GM23248 (cell line): ENCODE data around the gene KRTAP4-8. TPM values are rescaled to one million over a fixed set of nuclear protein-coding genes. Genes with fewer than 3 reads are reported as not detected.
"Not testable (repeated sequence)": the region's sequence is repeated elsewhere in the genome, so short reads cannot be mapped to it uniquely, and the experiment has no call there.

Experiments used
- DNase-seq: peaks from one replicate; pipeline ENCODE4 v3.0.0-alpha.2; 2015
- H2AFZ ChIP-seq: fragments of 200-600 bp; sonication (generic); 2 replicates; pipeline ENCODE4 v1.6.1; 2016; ENCODE audit warnings: antibody characterized with exemption
- H3F3A ChIP-seq: fragments of 200-600 bp; sonication (generic); 2 replicates; pipeline ENCODE4 v1.6.1; 2016; ENCODE audit warnings: mild to moderate bottlenecking, antibody characterized with exemption, mixed run types; ENCODE audit not compliant: insufficient read depth
- H3K27ac ChIP-seq: fragments of 200-600 bp; sonication (generic); 2 replicates; pipeline ENCODE4 v1.5.1; 2016; ENCODE audit warnings: mild to moderate bottlenecking
- H3K27me3 ChIP-seq: fragments of 200-600 bp; sonication (generic); replicated peaks from 2 replicates; pipeline ENCODE4 v1.6.1; 2016; ENCODE audit warnings: mild to moderate bottlenecking; ENCODE audit not compliant: insufficient read depth
- H3K36me3 ChIP-seq: fragments of 200-600 bp; sonication (generic); 2 replicates; pipeline ENCODE4 v1.6.1; 2016; ENCODE audit warnings: low read depth, mild to moderate bottlenecking
- H3K4me1 ChIP-seq: fragments of 200-600 bp; sonication (generic); 2 replicates; pipeline ENCODE4 v1.6.1; 2016; ENCODE audit warnings: mild to moderate bottlenecking; ENCODE audit not compliant: insufficient read depth
- H3K4me2 ChIP-seq: fragments of 200-600 bp; sonication (generic); one replicate; pipeline ENCODE4 v1.6.1; 2016; ENCODE audit warnings: mild to moderate bottlenecking; ENCODE audit not compliant: unreplicated experiment
- H3K4me3 ChIP-seq: fragments of 200-600 bp; sonication (generic); 2 replicates; pipeline ENCODE4 v1.5.1; 2016; ENCODE audit warnings: mild to moderate bottlenecking
- H3K79me2 ChIP-seq: fragments of 200-600 bp; sonication (generic); 2 replicates; pipeline ENCODE4 v1.6.1; 2016; ENCODE audit warnings: mild to moderate bottlenecking; ENCODE audit not compliant: insufficient read depth
- H3K9ac ChIP-seq: fragments of 200-600 bp; sonication (generic); 2 replicates; pipeline ENCODE4 v1.6.1; 2016; ENCODE audit warnings: mild to moderate bottlenecking
- H3K9me2 ChIP-seq: fragments of 200-600 bp; sonication (generic); 2 replicates; pipeline ENCODE4 v1.6.1; 2016; ENCODE audit warnings: mixed run types, mild to moderate bottlenecking, moderate library complexity; ENCODE audit not compliant: insufficient read depth
- H3K9me3 ChIP-seq: fragments of 200-600 bp; sonication (generic); one replicate; pipeline ENCODE4 v1.6.1; 2017; ENCODE audit warnings: low read depth
- H4K20me1 ChIP-seq: fragments of 200-600 bp; sonication (generic); 2 replicates; pipeline ENCODE4 v1.6.0; 2016; ENCODE audit not compliant: insufficient read depth
- EZH2 ChIP-seq: fragments of 200-600 bp; sonication (generic); IDR thresholded peaks from 2 replicates; pipeline ENCODE4 v1.6.1; 2018; ENCODE audit warnings: antibody characterized with exemption, mild to moderate bottlenecking; ENCODE audit not compliant: insufficient read depth, poor library complexity, severe bottlenecking
- EZH2phosphoT487 ChIP-seq: fragments of 200-600 bp; sonication (generic); IDR thresholded peaks from 2 replicates; pipeline ENCODE4 v1.6.1; 2018; ENCODE audit warnings: antibody characterized with exemption, moderate library complexity, mild to moderate bottlenecking, low read depth; ENCODE audit not compliant: insufficient read depth
- WGBS, 2 experiments: methylation state at CpG; one replicate each; pipeline ENCODE4 v1.1.6; 2015 to 2017; ENCODE audit warnings: low lambda C conversion rate in 2 of 2, low coverage in 1 of 2; ENCODE audit errors: missing lambda C conversion rate in 2 of 2; 5-methylcytosine and 5-hydroxymethylcytosine counted together
- in situ Hi-C: fragments of 300-500 bp; cut with MboI; formaldehyde crosslinking; loops from 2 replicates; pipeline ENCODE4 v1.15.0; 2020
- polyA plus RNA-seq: library from polyadenylated mRNA; unstranded; fragments of >200 nt; fragmentation: Nextera tagmentation; extraction: Ambion mirVana; gene quantifications from 2 replicates; pipeline ENCODE4 v1.2.1, GENCODE V29; 2016
- total RNA-seq: library from RNA; depleted of rRNA; stranded (reverse); fragments of >200 nt; shearing (Covaris generic); gene quantifications from 2 replicates; pipeline ENCODE4 v1.2.3, GENCODE V29; 2014

Gene KRTAP4-8
- total and polyA plus RNA-seq, 2 experiments from 2014 or later, result not detected

- Histone ChIP-seq H3K9me2 (no peaks in the 10 kb centered on the region), H3K27ac (no peak overlapping the region), H3K9ac (no peak overlapping the region), H3K27me3 (no peaks in the 10 kb centered on the region), H4K20me1 (no peaks in the 10 kb centered on the region), H3K4me1 (peaks cover 26% of the 10 kb centered on the region), H3K79me2 (no peaks in the 10 kb centered on the region), H2AFZ (no peak overlapping the region), H3K9me3 (no peaks in the 10 kb centered on the region), H3K36me3 (no peaks in the 10 kb centered on the region), H3K4me3 (no peak overlapping the region), H3F3A (peaks cover 30% of the 10 kb centered on the region), H3K4me2 (no peak overlapping the region)
- no peak for DNase-seq
- in situ Hi-C loops, result no loop called here
- 95 to 99% methylated on average over 7 of the region's 7 CpGs for WGBS, 2 experiments
- TF ChIP-seq EZH2phosphoT487, result no peak
- TF ChIP-seq EZH2, result no peak
These were observed 1.9 kb downstream of the KRTAP4-8 start for GRCh38 chr17:41096055-41096454.

GRCh38 chr17:41088760-41089352 is 9.1 kb downstream of the KRTAP4-8 start:
- H3K27me3 ChIP-seq, H3K9me3 ChIP-seq, DNase-seq, H3F3A ChIP-seq, H4K20me1 ChIP-seq, H3K4me1 ChIP-seq, H3K36me3 ChIP-seq, H2AFZ ChIP-seq, in situ Hi-C loops, H3K79me2 ChIP-seq, H3K4me3 ChIP-seq, H3K27ac ChIP-seq, H3K9me2 ChIP-seq, H3K9ac ChIP-seq, H3K4me2 ChIP-seq: not testable (repeated sequence)
- WGBS, 2 experiments, result 81 to 91% methylated on average over 4 of the region's 4 CpGs

GRCh38 chr17:41084100-41084856 is 13.7 kb downstream of the KRTAP4-8 start, which contains the start of gene KRTAP4-7:
Gene KRTAP4-7, plus strand, starts transcription at chr17:41084150. Its CDS starts 57 bp downstream, at chr17:41084207.
- H3K79me2 ChIP-seq, H3K9me3 ChIP-seq, H3K27me3 ChIP-seq, H4K20me1 ChIP-seq, DNase-seq, H3K36me3 ChIP-seq, H2AFZ ChIP-seq, in situ Hi-C loops, H3K9ac ChIP-seq, H3K9me2 ChIP-seq: not testable (repeated sequence)
- peaks cover 20% of the 10 kb centered on the region for H3K4me1 ChIP-seq
- H3F3A ChIP-seq, result peaks cover 20% of the 10 kb centered on the region
- H3K27ac ChIP-seq, result peak within 1 kb of the TSS; percentile 57; the same call in 1 of the 2 replicates
- peak within 1 kb of the TSS; percentile 46 for H3K4me2 ChIP-seq
- 85 to 89% methylated on average over 7 to 13 of the region's 14 CpGs for WGBS, 2 experiments
- 0 out of 2 replicates have a peak within 1 kb of the TSS, but pooled peaks have one; percentile 2 for H3K4me3 ChIP-seq

GRCh38 chr17:41083427-41083826 is 14.5 kb downstream of the KRTAP4-8 start:
- H3K4me1 ChIP-seq, result peaks cover 20% of the 10 kb centered on the region
- H3K9ac ChIP-seq, H3K9me3 ChIP-seq, H4K20me1 ChIP-seq, H3K9me2 ChIP-seq, H2AFZ ChIP-seq, H3K27me3 ChIP-seq, H3K79me2 ChIP-seq, H3K36me3 ChIP-seq, H3K4me3 ChIP-seq, in situ Hi-C loops: not testable (repeated sequence)
- H3F3A ChIP-seq, result peaks cover 20% of the 10 kb centered on the region
- peak overlapping the region; percentile 46 for H3K4me2 ChIP-seq
- H3K27ac ChIP-seq, result peak overlapping the region; percentile 57; the same call in 1 of the 2 replicates
- 0 out of 2 replicates have a peak, but pooled peaks have one; percentile 40 for TF ChIP-seq EZH2phosphoT487
- 0 to 3% methylated on average over 2 of the region's 2 CpGs for WGBS, 2 experiments
- DNase-seq, result peak; percentile 67
